ENCODE data around the gene EVA1A.

DNA sequence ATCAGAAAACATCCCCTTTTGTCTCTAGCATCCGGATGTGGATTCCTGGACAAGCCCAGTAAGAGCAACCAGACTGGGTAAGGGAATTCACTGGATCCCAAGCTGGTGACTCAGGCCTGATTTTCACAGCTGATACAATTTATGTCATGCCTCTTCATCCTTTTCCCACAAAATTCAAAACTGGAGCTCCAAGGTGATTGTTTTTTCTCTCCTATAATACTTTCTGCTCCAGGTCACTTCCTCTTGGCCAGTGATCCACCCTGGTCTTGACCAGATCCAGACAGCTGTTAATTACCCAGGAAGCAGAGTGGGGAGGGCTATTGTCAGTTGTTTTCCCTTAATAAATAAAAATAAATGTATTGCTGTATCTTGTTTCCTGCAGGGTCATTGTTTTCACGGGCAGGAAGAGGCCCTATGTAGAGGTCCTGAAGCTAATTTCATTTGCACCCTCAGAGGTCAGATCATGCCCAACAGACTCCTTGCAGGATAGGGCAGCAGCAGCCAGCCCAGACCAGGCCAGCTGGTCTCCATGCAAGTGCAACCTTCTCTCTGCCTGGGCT lies 57.6 kb downstream of the EVA1A start:
- TF ChIP-seq, protein P1, sequence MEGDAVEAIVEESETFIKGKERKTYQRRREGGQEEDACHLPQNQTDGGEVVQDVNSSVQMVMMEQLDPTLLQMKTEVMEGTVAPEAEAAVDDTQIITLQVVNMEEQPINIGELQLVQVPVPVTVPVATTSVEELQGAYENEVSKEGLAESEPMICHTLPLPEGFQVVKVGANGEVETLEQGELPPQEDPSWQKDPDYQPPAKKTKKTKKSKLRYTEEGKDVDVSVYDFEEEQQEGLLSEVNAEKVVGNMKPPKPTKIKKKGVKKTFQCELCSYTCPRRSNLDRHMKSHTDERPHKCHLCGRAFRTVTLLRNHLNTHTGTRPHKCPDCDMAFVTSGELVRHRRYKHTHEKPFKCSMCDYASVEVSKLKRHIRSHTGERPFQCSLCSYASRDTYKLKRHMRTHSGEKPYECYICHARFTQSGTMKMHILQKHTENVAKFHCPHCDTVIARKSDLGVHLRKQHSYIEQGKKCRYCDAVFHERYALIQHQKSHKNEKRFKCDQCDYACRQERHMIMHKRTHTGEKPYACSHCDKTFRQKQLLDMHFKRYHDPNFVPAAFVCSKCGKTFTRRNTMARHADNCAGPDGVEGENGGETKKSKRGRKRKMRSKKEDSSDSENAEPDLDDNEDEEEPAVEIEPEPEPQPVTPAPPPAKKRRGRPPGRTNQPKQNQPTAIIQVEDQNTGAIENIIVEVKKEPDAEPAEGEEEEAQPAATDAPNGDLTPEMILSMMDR (conservative IDR thresholded peaks at IDR 0.05; ENCODE audit: low read length) = no peak
- TF ChIP-seq EZH2phosphoT487 (IDR thresholded peaks at IDR 0.05; ENCODE audit: borderline replicate concordance) = no peak
